DMS79 (cell line): ENCODE measurements around the gene MMP17.

Source experiments
- DNase-seq: peaks from one replicate; lab custom pipeline; 2025; lab: John Stamatoyannopoulos, UW

Gene MMP17

DNA sequence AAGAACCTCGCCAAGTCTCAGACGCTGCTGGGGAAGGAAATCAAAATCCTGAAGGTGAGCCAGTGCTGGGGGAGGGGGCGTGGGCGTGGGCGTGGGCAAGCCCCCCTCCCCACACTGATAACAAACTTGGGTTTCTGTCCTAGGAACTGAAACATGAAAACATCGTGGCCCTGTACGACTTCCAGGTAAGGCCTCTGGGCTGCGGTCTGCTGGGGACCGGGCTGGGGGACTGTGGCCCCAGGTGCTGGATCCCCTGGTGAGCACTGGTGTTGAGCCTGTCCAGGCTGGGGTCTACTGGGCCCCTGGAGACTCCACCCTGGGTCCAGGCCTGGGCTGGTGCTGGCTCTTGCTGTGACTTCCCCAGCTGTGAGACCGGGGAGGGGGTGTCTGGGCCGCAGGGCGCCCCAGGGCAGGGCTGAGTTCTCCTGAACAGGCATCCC, 67.5 kb downstream of the MMP17 start:
- DNase-seq: no peak

DNA sequence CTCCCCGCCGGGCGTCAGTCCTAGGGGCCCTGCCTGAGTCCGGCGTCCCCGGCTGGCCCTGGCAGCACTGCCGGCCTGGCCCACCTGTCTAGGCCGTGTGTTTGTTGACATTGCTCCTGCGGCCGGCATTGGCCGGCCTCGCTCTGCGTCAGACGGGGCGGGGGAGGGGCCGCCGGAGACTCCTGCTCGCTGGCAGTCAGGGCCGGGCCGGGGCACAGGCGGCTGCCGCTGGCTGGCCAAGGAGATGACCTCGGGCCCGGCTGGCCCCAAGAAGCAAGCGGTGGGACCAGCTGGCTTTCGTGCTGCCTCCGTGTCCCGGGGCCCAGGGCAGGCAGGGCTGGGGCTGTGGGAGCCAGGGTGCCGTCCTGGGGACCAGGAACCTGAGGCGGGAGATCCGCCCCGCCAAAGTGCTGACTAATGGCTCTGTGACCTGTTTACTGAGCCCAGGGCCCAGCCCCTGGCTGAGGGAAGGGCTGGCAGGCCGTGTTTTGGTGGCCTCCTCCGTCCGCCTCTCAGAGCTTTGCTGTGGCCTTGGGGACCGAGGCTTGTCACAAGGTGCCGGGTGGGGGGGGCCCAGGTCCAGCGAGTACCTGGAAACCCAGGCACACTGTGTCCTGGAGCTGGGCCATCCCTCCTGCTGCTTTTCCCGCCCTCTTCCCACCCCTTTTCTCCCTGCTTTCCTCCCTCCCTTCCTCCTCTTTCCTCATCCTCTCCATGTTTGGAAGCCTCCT, 68.1 kb downstream of the MMP17 start:
- peak; percentile 42 for DNase-seq

DNA sequence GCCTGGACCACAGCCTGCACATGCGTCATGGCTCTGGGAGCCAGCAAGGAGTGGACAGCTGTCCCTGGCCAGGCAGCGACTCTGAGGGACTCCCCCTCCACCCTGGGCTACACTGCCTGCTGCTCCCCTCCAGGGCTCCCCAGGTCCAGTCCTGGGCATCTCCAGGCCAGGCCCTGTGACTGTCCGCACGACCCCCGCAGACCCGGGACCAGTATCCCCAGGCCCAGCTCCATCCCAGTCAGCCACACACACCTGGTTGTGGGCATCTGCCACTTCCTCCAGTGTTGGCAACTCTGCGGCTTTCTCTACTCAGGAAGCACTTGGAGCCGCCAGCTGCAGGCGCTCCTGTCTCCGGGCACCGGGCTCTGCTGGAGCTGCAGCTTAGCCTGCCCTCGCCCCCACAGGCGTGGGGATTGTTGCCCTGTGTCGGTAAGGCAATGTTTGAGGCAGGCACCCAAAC, 68.6 kb downstream of the MMP17 start:
- DNase-seq: no peak

DNA sequence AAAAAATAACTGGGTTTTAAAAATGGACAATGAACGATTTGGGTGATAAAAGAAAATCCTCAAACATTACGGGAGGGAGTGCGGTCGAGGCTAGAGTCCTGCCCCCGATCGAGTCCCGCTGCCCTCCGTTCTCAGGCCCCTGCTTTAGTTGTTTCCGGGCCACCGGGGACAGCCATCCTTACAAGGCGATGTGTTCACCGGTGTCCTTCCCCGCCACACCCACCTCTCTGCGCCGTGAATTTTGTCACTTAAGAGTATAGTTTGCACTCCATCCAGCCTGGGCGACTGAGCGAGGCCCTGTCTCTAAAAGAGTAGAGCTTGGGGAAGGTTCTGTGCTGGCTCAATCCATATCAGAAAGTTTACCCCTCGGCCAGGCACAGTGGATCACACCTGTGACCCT, 69.1 kb downstream of the MMP17 start:
- no peak for DNase-seq

DNA sequence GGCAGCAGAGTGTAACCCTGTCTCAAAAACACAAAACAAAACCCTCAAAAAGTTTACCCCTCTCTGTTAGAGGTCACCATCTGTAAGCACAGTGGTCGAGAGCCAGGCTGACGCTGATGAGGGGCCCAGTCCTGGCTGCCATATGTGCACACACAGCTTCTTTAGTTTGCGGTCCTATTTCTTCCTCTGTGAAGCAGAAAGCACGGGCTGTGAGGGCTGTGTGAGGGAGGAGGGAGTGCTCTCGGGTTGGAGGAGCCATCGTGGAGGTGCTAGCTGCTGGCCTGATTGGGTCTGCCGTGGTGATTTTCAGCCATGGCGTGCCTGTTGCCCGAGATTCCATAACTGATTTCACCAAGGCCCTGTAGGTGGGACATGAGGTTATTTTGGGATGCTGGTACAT, 69.7 kb downstream of the MMP17 start:
- DNase-seq: no peak

DNA sequence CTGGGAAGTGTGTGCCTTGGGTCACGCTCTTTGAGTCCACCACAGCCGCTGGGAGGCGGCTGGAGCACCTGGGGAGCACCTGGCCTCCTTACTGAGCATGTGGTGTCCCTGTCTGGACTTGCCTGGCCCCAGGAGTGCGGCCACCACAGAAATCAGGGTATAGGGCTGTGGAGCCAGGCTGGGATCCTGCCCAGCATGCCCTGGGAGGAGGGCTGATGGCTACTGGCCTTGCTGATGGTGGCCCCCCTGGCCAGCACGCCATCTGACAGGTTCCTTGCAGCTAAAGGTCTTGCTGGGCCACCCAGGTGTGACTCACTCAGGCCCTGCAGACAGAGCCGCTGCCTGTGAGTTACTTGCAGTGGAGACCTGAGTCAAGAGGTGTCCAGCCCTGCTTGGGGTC, 72.2 kb downstream of the MMP17 start:
- DNase-seq: peak; percentile 68
